H9 (cell line): ENCODE data around the gene BCL6. TPM values are rescaled to one million over a fixed set of nuclear protein-coding genes. Genes with fewer than 3 reads are reported as not detected.

Source experiments
- DNase-seq: peaks from one replicate; pipeline ENCODE4 v3.0.0-alpha.2; 2017
- H2AFZ ChIP-seq: one replicate; pipeline ENCODE4 v1.6.1; 2013; ENCODE audit warnings: mild to moderate bottlenecking, low read length, control low read depth, moderate library complexity
- H2AK5ac ChIP-seq: 2 replicates; pipeline ENCODE4 v1.6.1; 2013; ENCODE audit warnings: low read length, control low read depth, mixed read lengths; ENCODE audit not compliant: insufficient read length
- H2BK120ac ChIP-seq: one replicate; pipeline ENCODE4 v1.6.1; 2013; ENCODE audit warnings: low read depth, mild to moderate bottlenecking, low read length, control low read depth, inconsistent platforms; ENCODE audit not compliant: poor library complexity, severe bottlenecking
- H2BK12ac ChIP-seq: 2 replicates; pipeline ENCODE4 v1.6.1; 2013; ENCODE audit warnings: low read length, control low read depth, mixed read lengths, low read depth; ENCODE audit not compliant: insufficient read length
- H2BK15ac ChIP-seq: 2 replicates; pipeline ENCODE4 v1.6.1; 2013; ENCODE audit warnings: low read depth, low read length, control low read depth
- H2BK20ac ChIP-seq: one replicate; pipeline ENCODE4 v1.6.1; 2013; ENCODE audit warnings: low read depth, mild to moderate bottlenecking, low read length, control low read depth, inconsistent platforms; ENCODE audit not compliant: poor library complexity, severe bottlenecking
- H2BK5ac ChIP-seq: 2 replicates; pipeline ENCODE4 v1.6.1; 2013; ENCODE audit warnings: low read length, control low read depth, mixed read lengths; ENCODE audit not compliant: insufficient read length
- H3K14ac ChIP-seq: 2 replicates; pipeline ENCODE4 v1.6.1; 2013; ENCODE audit warnings: low read length, control low read depth; ENCODE audit not compliant: insufficient read depth
- H3K18ac ChIP-seq: 2 replicates; pipeline ENCODE4 v1.6.1; 2013; ENCODE audit warnings: low read depth, mild to moderate bottlenecking, mixed read lengths, low read length, control low read depth; ENCODE audit not compliant: insufficient read length
- H3K23ac ChIP-seq: 2 replicates; pipeline ENCODE4 v1.6.1; 2013; ENCODE audit warnings: low read length, control low read depth, mixed read lengths, low read depth; ENCODE audit not compliant: insufficient read length
- H3K23me2 ChIP-seq: 2 replicates; pipeline ENCODE4 v1.6.1; 2013; ENCODE audit warnings: low read depth, mild to moderate bottlenecking, mixed read lengths, low read length, control low read depth; ENCODE audit not compliant: insufficient read length, poor library complexity, severe bottlenecking
- H3K27ac ChIP-seq: 2 replicates; pipeline ENCODE4 v1.5.1; 2013; ENCODE audit warnings: low read length, control low read depth, mixed read lengths, low read depth; ENCODE audit not compliant: insufficient read length
- H3K27me3 ChIP-seq: 2 replicates; pipeline ENCODE4 v1.6.1; 2013; ENCODE audit warnings: low read length, control low read depth, inconsistent platforms; ENCODE audit not compliant: insufficient read depth
- H3K4ac ChIP-seq: 2 replicates; pipeline ENCODE4 v1.6.1; 2013; ENCODE audit warnings: low read depth, mild to moderate bottlenecking, control low read depth, inconsistent platforms, low read length, moderate library complexity
- H3K4me1 ChIP-seq: 2 replicates; pipeline ENCODE4 v1.6.1; 2013; ENCODE audit warnings: low read length, control low read depth, inconsistent platforms; ENCODE audit not compliant: insufficient read depth
- H3K4me2 ChIP-seq: 2 replicates; pipeline ENCODE4 v1.6.1; 2013; ENCODE audit warnings: low read length, control low read depth, mixed read lengths; ENCODE audit not compliant: insufficient read length, insufficient read depth
- H3K56ac ChIP-seq: 2 replicates; pipeline ENCODE4 v1.6.1; 2013; ENCODE audit warnings: low read depth, mild to moderate bottlenecking, mixed read lengths, low read length, control low read depth; ENCODE audit not compliant: insufficient read length
- H3K79me1 ChIP-seq: 2 replicates; pipeline ENCODE4 v1.6.1; 2013; ENCODE audit warnings: low read depth, mild to moderate bottlenecking, moderate library complexity, low read length, control low read depth, inconsistent platforms; ENCODE audit not compliant: insufficient read depth, poor library complexity, severe bottlenecking
- H3K79me2 ChIP-seq: 2 replicates; pipeline ENCODE4 v1.6.1; 2013; ENCODE audit warnings: low read length, control low read depth, inconsistent platforms; ENCODE audit not compliant: insufficient read depth
- H3K9ac ChIP-seq: 2 replicates; pipeline ENCODE4 v1.6.1; 2013; ENCODE audit warnings: low read length, control low read depth, mixed read lengths; ENCODE audit not compliant: insufficient read length; ENCODE audit errors: extremely low read depth
- H3K9me3 ChIP-seq: one replicate; pipeline ENCODE4 v1.6.1; 2013; ENCODE audit warnings: low read depth, low read length, inconsistent platforms; ENCODE audit not compliant: control insufficient read depth
- H3T11ph ChIP-seq: one replicate; pipeline ENCODE4 v1.6.1; 2013; ENCODE audit warnings: mild to moderate bottlenecking, low read length, control low read depth, inconsistent platforms
- H4K20me1 ChIP-seq: one replicate; pipeline ENCODE4 v1.6.1; 2013; ENCODE audit not compliant: control insufficient read depth, insufficient read length, insufficient read depth
- H4K5ac ChIP-seq: 2 replicates; pipeline ENCODE4 v1.6.1; 2013; ENCODE audit warnings: low read depth, mild to moderate bottlenecking, mixed read lengths, low read length, control low read depth; ENCODE audit not compliant: insufficient read length
- H4K8ac ChIP-seq: replicated peaks from 2 replicates; pipeline ENCODE4 v1.6.1; 2013; ENCODE audit warnings: low read length, control low read depth, mixed read lengths, low read depth; ENCODE audit not compliant: insufficient read length
- H4K91ac ChIP-seq: 2 replicates; pipeline ENCODE4 v1.6.1; 2013; ENCODE audit warnings: low read depth, mild to moderate bottlenecking, moderate library complexity, mixed read lengths, low read length, control low read depth; ENCODE audit not compliant: insufficient read length
- H3K27ac Mint-ChIP-seq, 3 experiments: 2 replicates in 2 of 3; 3 replicates in 1 of 3; pipeline ENCODE4 v1.8.0; 2020 to 2021; ENCODE audit warnings: mixed read lengths in 3 of 3, mild to moderate bottlenecking in 1 of 3, moderate library complexity in 1 of 3
- H3K27me3 Mint-ChIP-seq: 2 replicates; pipeline ENCODE4 v1.8.0; 2021; ENCODE audit warnings: low read depth, mild to moderate bottlenecking, moderate library complexity, mixed read lengths
- H3K36me3 Mint-ChIP-seq, 3 experiments: 2 replicates in 2 of 3; 3 replicates in 1 of 3; pipeline ENCODE4 v1.8.0; 2020 to 2021; ENCODE audit warnings: low read depth in 3 of 3, mixed read lengths in 3 of 3; ENCODE audit not compliant: insufficient read depth in 1 of 3
- H3K4me1 Mint-ChIP-seq, 2 experiments: 2 replicates each; pipeline ENCODE4 v1.8.0; 2020; ENCODE audit warnings: mixed read lengths in 2 of 2
- H3K4me3 Mint-ChIP-seq, 2 experiments: 2 replicates in 1 of 2; 3 replicates in 1 of 2; pipeline ENCODE4 v1.8.0; 2020 to 2021; ENCODE audit warnings: mild to moderate bottlenecking in 2 of 2, mixed read lengths in 2 of 2, moderate library complexity in 1 of 2
- H3K9me3 Mint-ChIP-seq, 2 experiments: 2 replicates in 1 of 2; 3 replicates in 1 of 2; pipeline ENCODE4 v1.8.0; 2020; ENCODE audit warnings: mild to moderate bottlenecking in 2 of 2, mixed read lengths in 2 of 2, moderate library complexity in 1 of 2
- WGBS: extraction: QIAGEN DNeasy Blood & Tissue Kit; methylation state at CpG from one replicate; pipeline ENCODE4 v1.1.7; 2013; ENCODE audit warnings: missing lambda C conversion rate, low lambda C conversion rate, mixed read lengths; ENCODE audit not compliant: insufficient read length; ENCODE audit errors: extremely low coverage; 5-methylcytosine and 5-hydroxymethylcytosine counted together
- total RNA-seq: library from RNA; stranded (reverse); gene quantifications from 2 replicates; pipeline ENCODE4 v1.2.1, GENCODE V29; 2021
- TF ChIP-seq, protein P1 (sequence below): fragments of 200-600 bp; sonication (generic); conservative IDR thresholded peaks from 3 replicates; pipeline ENCODE4 v1.8.0; 2021; ENCODE audit warnings: antibody characterized with exemption, mild to moderate bottlenecking

BCL6 gene
- total RNA-seq, 1 experiment from 2014 or later, result 3.4 TPM

DNA sequence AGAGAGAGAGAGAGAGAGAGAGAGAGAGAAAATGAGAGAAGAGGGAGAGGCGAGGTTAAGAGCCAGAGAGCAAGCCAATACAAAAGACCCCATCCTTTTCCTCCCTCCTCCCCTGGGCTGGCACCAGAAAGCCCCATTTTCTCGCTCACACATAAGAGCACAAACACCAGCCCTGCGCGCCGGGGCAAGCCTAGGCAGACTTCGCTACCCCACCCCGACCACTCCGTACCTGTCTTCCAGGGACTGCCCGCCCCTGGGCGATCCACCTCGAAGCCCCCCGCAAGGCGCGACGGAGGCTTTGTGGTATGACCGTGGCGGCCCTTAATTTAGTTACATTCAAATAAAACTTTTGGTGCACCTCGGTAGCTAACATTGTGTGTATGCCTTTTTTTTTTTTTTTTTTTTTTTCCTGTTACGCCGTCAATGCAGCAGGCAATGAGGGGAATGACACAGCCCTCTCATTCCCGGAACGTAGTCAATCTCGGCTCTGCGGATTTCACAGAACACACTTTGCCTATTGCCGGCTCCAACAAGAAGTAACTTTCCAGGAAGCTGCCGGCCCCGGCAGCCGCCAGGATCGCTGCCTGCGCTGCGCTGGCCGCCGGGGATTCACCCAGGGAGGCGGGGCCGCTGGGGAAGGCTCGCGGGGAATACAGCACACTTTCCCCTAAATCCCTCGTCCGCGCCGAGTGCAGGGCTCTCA lies 7.7 kb downstream of the BCL6 start:
- Histone ChIP-seq H2AFZ (no peak overlapping the region), H4K91ac (no peak overlapping the region), H3K4me1 (peaks cover 10% of the 10 kb centered on the region; the same call in 1 of the 2 replicates), H3K27me3 (peaks cover 4% of the 10 kb centered on the region; the same call in 1 of the 2 replicates), H3K18ac (no peak overlapping the region), H2BK12ac (no peak overlapping the region), H2BK5ac (no peak overlapping the region), H3K27ac (no peak overlapping the region), H3K23me2 (peaks cover 38% of the 10 kb centered on the region), H3T11ph (no peak overlapping the region), H3K14ac (peak overlapping the region; percentile 87; the same call in 1 of the 2 replicates), H4K5ac (no peak overlapping the region), H3K9ac (peak overlapping the region; percentile 72), H2BK20ac (no peak overlapping the region), H3K23ac (no peak overlapping the region), H3K56ac (no peak overlapping the region), H4K20me1 (no peaks in the 10 kb centered on the region), H2BK15ac (no peak overlapping the region), H3K79me1 (no peaks in the 10 kb centered on the region), H4K8ac (no peak overlapping the region), H3K4me2 (peak overlapping the region; percentile 98), H3K9me3 (no peaks in the 10 kb centered on the region), H3K4ac (no peak overlapping the region), H2AK5ac (no peak overlapping the region), H2BK120ac (no peak overlapping the region), H3K79me2 (0 out of 2 replicates have a peak, but pooled peaks cover 1% of the 10 kb centered on the region)
- Mint-ChIP-seq H3K4me3 (peak overlapping the region; percentile 85 to 92), H3K4me1 (peaks cover 39 to 47% of the 10 kb centered on the region in 2 experiments), H3K36me3 (peaks cover 0 to 6% (median 5%) of the 10 kb centered on the region in 3 experiments; a peak in 4 of 7 replicates), H3K9me3 (no peaks in the 10 kb centered on the region), H3K27me3 (peaks cover 32% of the 10 kb centered on the region), H3K27ac (peak overlapping the region in 2 of 3 experiments; percentile 94 to 95; a peak in 2 of 7 replicates)
- no CpG with 5 or more reads among the region's 41 CpGs for WGBS
- DNase-seq, result peak; percentile 56
- TF ChIP-seq, protein P1, sequence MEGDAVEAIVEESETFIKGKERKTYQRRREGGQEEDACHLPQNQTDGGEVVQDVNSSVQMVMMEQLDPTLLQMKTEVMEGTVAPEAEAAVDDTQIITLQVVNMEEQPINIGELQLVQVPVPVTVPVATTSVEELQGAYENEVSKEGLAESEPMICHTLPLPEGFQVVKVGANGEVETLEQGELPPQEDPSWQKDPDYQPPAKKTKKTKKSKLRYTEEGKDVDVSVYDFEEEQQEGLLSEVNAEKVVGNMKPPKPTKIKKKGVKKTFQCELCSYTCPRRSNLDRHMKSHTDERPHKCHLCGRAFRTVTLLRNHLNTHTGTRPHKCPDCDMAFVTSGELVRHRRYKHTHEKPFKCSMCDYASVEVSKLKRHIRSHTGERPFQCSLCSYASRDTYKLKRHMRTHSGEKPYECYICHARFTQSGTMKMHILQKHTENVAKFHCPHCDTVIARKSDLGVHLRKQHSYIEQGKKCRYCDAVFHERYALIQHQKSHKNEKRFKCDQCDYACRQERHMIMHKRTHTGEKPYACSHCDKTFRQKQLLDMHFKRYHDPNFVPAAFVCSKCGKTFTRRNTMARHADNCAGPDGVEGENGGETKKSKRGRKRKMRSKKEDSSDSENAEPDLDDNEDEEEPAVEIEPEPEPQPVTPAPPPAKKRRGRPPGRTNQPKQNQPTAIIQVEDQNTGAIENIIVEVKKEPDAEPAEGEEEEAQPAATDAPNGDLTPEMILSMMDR, result 0 out of 3 replicates have a peak, but pooled peaks have one; percentile 14
